ENCODE results near the gene ATF6B. TPM values are rescaled to one million over a fixed set of nuclear protein-coding genes. Genes with fewer than 3 reads are reported as not detected.

Gene ATF6B
- total RNA-seq, 1 donor from 2014 or later = 95.0 TPM

- H3K27me3 Mint-ChIP-seq = no peaks in the 10 kb centered on the region
- no peak for TF ChIP-seq CTCF (IDR thresholded peaks at IDR 0.05; ENCODE audit: unreplicated experiment)
- H3K4me3 Mint-ChIP-seq (ENCODE audit: low read depth) = no peak within 1 kb of the TSS
- no peaks in the 10 kb centered on the region for H3K9me3 Mint-ChIP-seq (ENCODE audit: low read depth)
- H3K36me3 Mint-ChIP-seq (ENCODE audit: insufficient read depth) = peaks cover 28% of the 10 kb centered on the region
- peak within 1 kb of the TSS; percentile 74 for H3K27ac Mint-ChIP-seq
- DNase-seq (ENCODE audit: low spot score, unreplicated experiment) = no peak
- peaks cover 28% of the 10 kb centered on the region for H3K4me1 Mint-ChIP-seq (ENCODE audit: low read depth)
Measured at GRCh38 chr6:32164295-32164694, 36.2 kb upstream of the ATF6B start, which contains the start of gene EGFL8. Gene EGFL8 (plus strand): TSS chr6:32164595. CDS start chr6:32166166, 1,571 bp downstream.

- H3K27me3 Mint-ChIP-seq = no peaks in the 10 kb centered on the region
- H3K9me3 Mint-ChIP-seq (ENCODE audit: low read depth) = no peaks in the 10 kb centered on the region
- no peak overlapping the region for H3K27ac Mint-ChIP-seq
- no peak overlapping the region for H3K4me3 Mint-ChIP-seq (ENCODE audit: low read depth)
- no peak for TF ChIP-seq CTCF (IDR thresholded peaks at IDR 0.05; ENCODE audit: unreplicated experiment)
- peaks cover 25% of the 10 kb centered on the region for H3K36me3 Mint-ChIP-seq (ENCODE audit: insufficient read depth)
- H3K4me1 Mint-ChIP-seq (ENCODE audit: low read depth) = peaks cover 24% of the 10 kb centered on the region
- no peak for DNase-seq (ENCODE audit: low spot score, unreplicated experiment)
Measured at GRCh38 chr6:32163559-32164258, 35.7 kb upstream of the ATF6B start.

- H3K36me3 Mint-ChIP-seq (ENCODE audit: insufficient read depth) = peaks cover 23% of the 10 kb centered on the region
- no peaks in the 10 kb centered on the region for H3K9me3 Mint-ChIP-seq (ENCODE audit: low read depth)
- no peaks in the 10 kb centered on the region for H3K27me3 Mint-ChIP-seq
- H3K27ac Mint-ChIP-seq = no peak overlapping the region
- no peak overlapping the region for H3K4me3 Mint-ChIP-seq (ENCODE audit: low read depth)
- H3K4me1 Mint-ChIP-seq (ENCODE audit: low read depth) = peaks cover 18% of the 10 kb centered on the region
- DNase-seq (ENCODE audit: low spot score, unreplicated experiment) = no peak
- TF ChIP-seq CTCF (IDR thresholded peaks at IDR 0.05; ENCODE audit: unreplicated experiment) = no peak
Measured at GRCh38 chr6:32158052-32158451, 30.0 kb upstream of the ATF6B start.

- no peak for TF ChIP-seq CTCF (IDR thresholded peaks at IDR 0.05; ENCODE audit: unreplicated experiment)
- H3K27me3 Mint-ChIP-seq = no peaks in the 10 kb centered on the region
- no peak overlapping the region for H3K4me3 Mint-ChIP-seq (ENCODE audit: low read depth)
- H3K36me3 Mint-ChIP-seq (ENCODE audit: insufficient read depth) = peaks cover 16% of the 10 kb centered on the region
- H3K4me1 Mint-ChIP-seq (ENCODE audit: low read depth) = peaks cover 28% of the 10 kb centered on the region
- no peak for DNase-seq (ENCODE audit: low spot score, unreplicated experiment)
- no peak overlapping the region for H3K27ac Mint-ChIP-seq
- H3K9me3 Mint-ChIP-seq (ENCODE audit: low read depth) = no peaks in the 10 kb centered on the region
Measured at GRCh38 chr6:32156891-32157290, 28.8 kb upstream of the ATF6B start.

GRCh38 chr6:32154514-32155161 is 26.6 kb upstream of the ATF6B start:
- no peaks in the 10 kb centered on the region for H3K9me3 Mint-ChIP-seq (ENCODE audit: low read depth)
- TF ChIP-seq CTCF (IDR thresholded peaks at IDR 0.05; ENCODE audit: unreplicated experiment) = peak; percentile 63
- peaks cover 17% of the 10 kb centered on the region for H3K36me3 Mint-ChIP-seq (ENCODE audit: insufficient read depth)
- H3K4me3 Mint-ChIP-seq (ENCODE audit: low read depth) = peak overlapping the region; percentile 99
- H3K4me1 Mint-ChIP-seq (ENCODE audit: low read depth) = peaks cover 28% of the 10 kb centered on the region
- peak overlapping the region; percentile 98 for H3K27ac Mint-ChIP-seq
- DNase-seq (ENCODE audit: low spot score, unreplicated experiment) = peak; percentile 59
- peaks cover 13% of the 10 kb centered on the region for H3K27me3 Mint-ChIP-seq

Measured in progenitor cell of endocrine pancreas (in vitro differentiated cells).